ENCODE data around the gene RSRC1. TPM values are rescaled to one million over a fixed set of nuclear protein-coding genes. Genes with fewer than 3 reads are reported as not detected.

Gene RSRC1
- total RNA-seq, 2 experiments from 2014 or later = 76.3 to 78.1 TPM

GRCh38 chr3:158447408-158447807 is 337.5 kb downstream of the RSRC1 start:
- Histone ChIP-seq H3K27ac (ENCODE audit: low read depth, low read length, poor library complexity, severe bottlenecking) (no peak overlapping the region), H4K20me1 (ENCODE audit: insufficient read depth, low read length) (no peaks in the 10 kb centered on the region), H3K4me3 (ENCODE audit: low read depth, low read length, poor library complexity, severe bottlenecking) (no peak overlapping the region), H3K36me3 (ENCODE audit: insufficient read depth, low read length) (no peaks in the 10 kb centered on the region), H3K79me2 (ENCODE audit: insufficient read depth, low read depth, low read length) (no peaks in the 10 kb centered on the region), H3K4me2 (ENCODE audit: low read length) (no peak overlapping the region), H2AFZ (ENCODE audit: low read length) (no peak overlapping the region), H3K4me1 (ENCODE audit: insufficient read depth, low read length, poor library complexity, severe bottlenecking) (no peaks in the 10 kb centered on the region), H3K9me2 (ENCODE audit: insufficient read depth, low read length) (no peaks in the 10 kb centered on the region), H3K9me3 (ENCODE audit: low read length) (no peaks in the 10 kb centered on the region)
- no peak for DNase-seq (ENCODE audit: low spot score)
- ChIA-PET POLR2A (interaction anchor here (0.6 to 1.0 kb wide), 3 partner anchors 13 to 494 kb away, joined by 3 read pairs; no protein-coding TSS in a partner anchor), CTCF (ENCODE audit: unreplicated experiment) (no interaction called here)
- no TSS peak for BruUV-seq (replicated peaks)
- intact Hi-C loops (cut with micrococcal nuclease; ENCODE audit: unreplicated experiment) = no loop called here
- TF ChIP-seq EZH2phosphoT487 (IDR thresholded peaks at IDR 0.05; ENCODE audit: borderline replicate concordance, low read depth, low read length) (no peak), CTCF (conservative IDR thresholded peaks at IDR 0.05; ENCODE audit: low read length) (no peak)

GRCh38 chr3:158451405-158452055 is 341.6 kb downstream of the RSRC1 start:
- H3K36me3 ChIP-seq (ENCODE audit: insufficient read depth, low read length) = no peaks in the 10 kb centered on the region

More at GRCh38 chr3:158451405-158452055, 341.6 kb downstream of the RSRC1 start:
- H4K20me1 ChIP-seq (ENCODE audit: insufficient read depth, low read length) = no peaks in the 10 kb centered on the region
- intact Hi-C loops (cut with micrococcal nuclease; ENCODE audit: unreplicated experiment) = no loop called here
- ChIA-PET POLR2A (no interaction called here), CTCF (ENCODE audit: unreplicated experiment) (no interaction called here)
- no peak overlapping the region for H2AFZ ChIP-seq (ENCODE audit: low read length)
- H3K4me3 ChIP-seq (ENCODE audit: low read depth, low read length, poor library complexity, severe bottlenecking) = no peak overlapping the region
- H3K79me2 ChIP-seq (ENCODE audit: insufficient read depth, low read depth, low read length) = no peaks in the 10 kb centered on the region
- no peak for DNase-seq (ENCODE audit: low spot score)
- H3K4me2 ChIP-seq (ENCODE audit: low read length) = no peak overlapping the region
- TF ChIP-seq CTCF (conservative IDR thresholded peaks at IDR 0.05; ENCODE audit: low read length) = no peak
- no peak for TF ChIP-seq EZH2phosphoT487 (IDR thresholded peaks at IDR 0.05; ENCODE audit: borderline replicate concordance, low read depth, low read length)
- no peaks in the 10 kb centered on the region for H3K4me1 ChIP-seq (ENCODE audit: insufficient read depth, low read length, poor library complexity, severe bottlenecking)
- H3K9me3 ChIP-seq (ENCODE audit: low read length) = no peaks in the 10 kb centered on the region
- H3K9me2 ChIP-seq (ENCODE audit: insufficient read depth, low read length) = no peaks in the 10 kb centered on the region
- BruUV-seq (replicated peaks) = no TSS peak
- no peak overlapping the region for H3K27ac ChIP-seq (ENCODE audit: low read depth, low read length, poor library complexity, severe bottlenecking)
